ENCODE data around the gene ZNF385A.

GRCh38 chr12:54374562-54375258, 9.8 kb downstream of the ZNF385A start:
- TF ChIP-seq CTCF (IDR thresholded peaks at IDR 0.05; ENCODE audit: borderline replicate concordance, extremely low read depth, low read length, poor library complexity, severe bottlenecking), result no peak
- TF ChIP-seq EZH2 (IDR thresholded peaks at IDR 0.05; ENCODE audit: borderline replicate concordance, low read depth, low read length, severe bottlenecking), result no peak

Measured in DND-41 (cell line).